Transverse colon (tissue), 4 donors: ENCODE measurements around the gene RGS13. TPM values are rescaled to one million over a fixed set of nuclear protein-coding genes. Genes with fewer than 3 reads are reported as not detected.

ENCODE experiments used
- DNase-seq: peaks from one replicate; pipeline ENCODE4 v3.0.0-alpha.2; 2019
- H3K27ac ChIP-seq, 4 donors: fragments of 200-600 bp; sonication (generic); 2 replicates each; pipeline ENCODE4 v1.5.1; 2016 to 2018; ENCODE audit warnings: inconsistent platforms in 4 of 4
- H3K27me3 ChIP-seq: fragments of 200-600 bp; sonication (generic); 2 replicates; pipeline ENCODE4 v1.5.1; 2017; ENCODE audit warnings: inconsistent platforms
- H3K36me3 ChIP-seq, 4 donors: fragments of 200-600 bp; sonication (generic); 2 replicates each; pipeline ENCODE4 v1.5.1; 2017 to 2019; ENCODE audit warnings: inconsistent platforms in 4 of 4
- H3K4me1 ChIP-seq, 4 donors: fragments of 200-600 bp; sonication (generic); 2 replicates each; pipeline ENCODE4 v1.5.1; 2017 to 2020; ENCODE audit warnings: inconsistent platforms in 4 of 4
- H3K4me3 ChIP-seq, 4 donors: fragments of 200-600 bp; sonication (generic); 1 replicate in 1 of 4; 2 replicates in 3 of 4; pipeline versions ENCODE4 v1.5.1 to v1.6.1; 2017 to 2019; ENCODE audit warnings: inconsistent platforms in 4 of 4
- H3K9me3 ChIP-seq, 2 donors: fragments of 200-600 bp; sonication (generic); 2 replicates each; pipeline ENCODE4 v1.5.1; 2017 to 2019; ENCODE audit warnings: inconsistent platforms in 2 of 2
- EP300 ChIP-seq: sonication (generic); formaldehyde crosslinking; IDR thresholded peaks from one replicate; pipeline ENCODE4 v1.6.1; 2017; ENCODE audit warnings: antibody characterized with exemption, low read depth
- POLR2A ChIP-seq: fragments of 450-650 bp; IDR thresholded peaks from one replicate; pipeline ENCODE4 v1.6.1; 2016; ENCODE audit warnings: antibody characterized with exemption, mild to moderate bottlenecking, moderate library complexity
- POLR2AphosphoS5 ChIP-seq, 3 donors: sonication (generic); formaldehyde crosslinking; IDR thresholded peaks; one replicate each; pipeline ENCODE4 v1.6.1; 2016; ENCODE audit warnings: antibody characterized with exemption in 3 of 3
- WGBS, 2 donors: methylation state at CpG; one replicate each; pipeline ENCODE4 v1.1.5; 2018; ENCODE audit warnings: low coverage in 1 of 2; 5-methylcytosine and 5-hydroxymethylcytosine counted together
- in situ Hi-C, 4 donors: fragments of 200-750 bp; cut with MboI; loops; one replicate each; pipeline versions ENCODE4 v1.15.0 to v1.15.1; 2017; ENCODE audit warnings: low sequenced_read_pairs in 3 of 4, low pct_ligation_motif_present in 1 of 4, low pct_unique_long_range_greater_than_20kb in 1 of 4
- intact Hi-C: fragments of 100-400 bp; cut with DNase I; formaldehyde crosslinking; loops from one replicate; pipeline ENCODE4 v1.15.1; 2023; ENCODE audit warnings: low total_unique reads
- total RNA-seq, 4 donors: library from RNA; depleted of rRNA; stranded (reverse); fragments of >200 nt; gene quantifications; one replicate each; pipeline ENCODE4 v1.1.0, GENCODE V29; 2016
- TF ChIP-seq, protein P1 (sequence below), 5 experiments: fragments of 200-600 bp in 3 of 5; fragments of 450-650 bp in 2 of 5; sonication (generic) in 3 of 5; IDR thresholded peaks; 1 replicate in 2 of 5; 2 replicates in 3 of 5; pipeline ENCODE4 v1.5.1; 2016 to 2017; ENCODE audit warnings: antibody characterized with exemption in 5 of 5, inconsistent platforms in 3 of 5, mild to moderate bottlenecking in 2 of 5, moderate library complexity in 1 of 5

Gene RGS13
- total RNA-seq, 4 donors from 2014 or later = 1.2 to 1.3 TPM; not detected in 2

DNA sequence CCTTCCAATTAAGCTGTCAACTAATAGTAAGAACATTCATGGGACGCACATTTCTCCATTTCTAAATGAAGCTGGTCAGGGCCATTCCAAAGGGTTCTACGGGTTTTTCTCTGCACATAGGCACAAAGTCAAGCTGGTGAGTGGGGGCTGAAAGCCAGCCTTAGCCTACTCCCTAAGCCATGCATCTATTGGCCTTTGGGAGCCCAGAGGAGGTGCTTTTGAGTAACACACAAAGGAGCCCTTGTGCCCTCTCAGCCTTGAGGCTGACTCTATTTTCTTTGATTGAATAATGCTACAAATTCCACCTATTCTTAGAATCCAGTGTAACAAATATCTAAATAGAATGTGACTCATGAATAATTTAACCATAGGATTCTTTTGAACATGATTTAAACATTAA is 73.6 kb downstream of the RGS13 start:
- 77 to 78% methylated on average over 2 of the region's 2 CpGs for WGBS, 2 donors
- in situ Hi-C loops = no loop called here
- TF ChIP-seq POLR2A (no peak), EP300 (no peak), POLR2AphosphoS5 (IDR thresholded peaks at IDR 0.05) (no peak)
- TF ChIP-seq, protein P1, sequence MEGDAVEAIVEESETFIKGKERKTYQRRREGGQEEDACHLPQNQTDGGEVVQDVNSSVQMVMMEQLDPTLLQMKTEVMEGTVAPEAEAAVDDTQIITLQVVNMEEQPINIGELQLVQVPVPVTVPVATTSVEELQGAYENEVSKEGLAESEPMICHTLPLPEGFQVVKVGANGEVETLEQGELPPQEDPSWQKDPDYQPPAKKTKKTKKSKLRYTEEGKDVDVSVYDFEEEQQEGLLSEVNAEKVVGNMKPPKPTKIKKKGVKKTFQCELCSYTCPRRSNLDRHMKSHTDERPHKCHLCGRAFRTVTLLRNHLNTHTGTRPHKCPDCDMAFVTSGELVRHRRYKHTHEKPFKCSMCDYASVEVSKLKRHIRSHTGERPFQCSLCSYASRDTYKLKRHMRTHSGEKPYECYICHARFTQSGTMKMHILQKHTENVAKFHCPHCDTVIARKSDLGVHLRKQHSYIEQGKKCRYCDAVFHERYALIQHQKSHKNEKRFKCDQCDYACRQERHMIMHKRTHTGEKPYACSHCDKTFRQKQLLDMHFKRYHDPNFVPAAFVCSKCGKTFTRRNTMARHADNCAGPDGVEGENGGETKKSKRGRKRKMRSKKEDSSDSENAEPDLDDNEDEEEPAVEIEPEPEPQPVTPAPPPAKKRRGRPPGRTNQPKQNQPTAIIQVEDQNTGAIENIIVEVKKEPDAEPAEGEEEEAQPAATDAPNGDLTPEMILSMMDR (IDR thresholded peaks at IDR 0.05) = no peak

More for the DNA sequence above, 73.6 kb downstream of the RGS13 start:
- intact Hi-C loops = no loop called here
- Histone ChIP-seq H3K4me3 (no peak overlapping the region), H3K27ac (no peak overlapping the region), H3K4me1 (no peaks in the 10 kb centered on the region), H3K9me3 (no peaks in the 10 kb centered on the region), H3K36me3 (no peaks in the 10 kb centered on the region), H3K27me3 (no peaks in the 10 kb centered on the region)
- DNase-seq = no peak

Other genes starting within 250 kb of the RGS13 start
- 100 to 1,000 TPM in 1 of 4 donors, 10 to 100 TPM in 3; 38.5 to 160 (median 49.8) TPM for gene RGS1, start 60.4 kb upstream of the RGS13 start, total RNA-seq
- 100 to 1,000 TPM in 1 of 4 donors, 10 to 100 TPM in 3; 22.1 to 132 (median 68.9) TPM for gene RGS2, start 172.9 kb downstream of the RGS13 start, total RNA-seq